IMR-90 (cell line): ENCODE measurements around the gene GOT1. TPM values are rescaled to one million over a fixed set of nuclear protein-coding genes. Genes with fewer than 3 reads are reported as not detected.

ENCODE experiments used
- ATAC-seq: fragments of 200-7000 bp; cut with Tn5 transposase; 2 replicates; pipeline ENCODE4 v1.9.1; 2020; ENCODE audit warnings: low read depth, mild to moderate bottlenecking, moderate library complexity
- BruUV-seq: library from RNA; stranded (reverse); fragments of 400-500 nt; replicated peaks from 2 replicates; lab custom pipeline; 2021; lab: Mats Ljungman, UMichigan
- CTCF ChIA-PET: fragments of 300-600 bp; formaldehyde crosslinking; extraction: SDS; loops from one replicate; lab custom pipeline; 2021; ENCODE audit warnings: antibody characterized with exemption; lab: Yijun Ruan, JAX
- POLR2A ChIA-PET: fragments of 300-600 bp; sonication (Branson Sonifier 250); formaldehyde crosslinking; loops from one replicate; lab custom pipeline; 2022; ENCODE audit warnings: antibody characterized with exemption; ENCODE audit not compliant: unreplicated experiment; lab: Charles Lee
- DNase-seq: peaks from one replicate; pipeline ENCODE4 v3.0.0; 2013
- H2AFZ ChIP-seq: replicated peaks from 2 replicates; pipeline ENCODE3; 2013; ENCODE audit warnings: low read length, mild to moderate bottlenecking; ENCODE audit not compliant: poor library complexity
- H2AK5ac ChIP-seq: 2 replicates; pipeline ENCODE4 v1.6.1; 2013; ENCODE audit warnings: low read depth, low read length, inconsistent platforms
- H2AK9ac ChIP-seq: replicated peaks from 2 replicates; pipeline ENCODE3; 2013; ENCODE audit warnings: mild to moderate bottlenecking, low read depth, low read length, moderate library complexity; ENCODE audit not compliant: poor library complexity
- H2BK120ac ChIP-seq: 2 replicates; pipeline ENCODE4 v1.6.1; 2013; ENCODE audit warnings: low read depth, low read length, inconsistent platforms
- H2BK15ac ChIP-seq: 3 replicates; pipeline ENCODE4 v1.6.1; 2013; ENCODE audit warnings: low read depth, low read length, inconsistent platforms
- H2BK20ac ChIP-seq: 2 replicates; pipeline ENCODE4 v1.6.1; 2013; ENCODE audit warnings: low read depth, mild to moderate bottlenecking, inconsistent platforms, low read length, moderate library complexity
- H2BK5ac ChIP-seq: 2 replicates; pipeline ENCODE4 v1.6.1; 2013; ENCODE audit warnings: mild to moderate bottlenecking, low read depth, low read length, inconsistent platforms; ENCODE audit not compliant: poor library complexity, severe bottlenecking
- H3K14ac ChIP-seq: replicated peaks from 2 replicates; pipeline ENCODE4 v1.6.1; 2013; ENCODE audit warnings: low read depth, low read length, inconsistent platforms
- H3K18ac ChIP-seq: 2 replicates; pipeline ENCODE4 v1.6.1; 2013; ENCODE audit warnings: low read depth, low read length, control low read depth
- H3K23ac ChIP-seq: 2 replicates; pipeline ENCODE4 v1.6.1; 2013; ENCODE audit warnings: low read depth, low read length, inconsistent platforms
- H3K27ac ChIP-seq: 2 replicates; pipeline ENCODE4 v1.5.1; 2013; ENCODE audit warnings: mild to moderate bottlenecking, control low read depth, low read length; ENCODE audit not compliant: insufficient read depth
- H3K27me3 ChIP-seq: 2 replicates; pipeline ENCODE4 v1.6.1; 2013; ENCODE audit warnings: low read length; ENCODE audit not compliant: control insufficient read depth, insufficient read depth
- H3K36me3 ChIP-seq: 2 replicates; pipeline ENCODE4 v1.6.1; 2013; ENCODE audit warnings: low read length, mixed read lengths; ENCODE audit not compliant: control insufficient read depth, insufficient read depth
- H3K4ac ChIP-seq: 2 replicates; pipeline ENCODE4 v1.6.1; 2013; ENCODE audit warnings: low read depth, low read length, inconsistent platforms
- H3K4me1 ChIP-seq: 2 replicates; pipeline ENCODE4 v1.6.1; 2013; ENCODE audit warnings: low read length, mixed read lengths; ENCODE audit not compliant: control insufficient read depth, insufficient read depth
- H3K4me2 ChIP-seq: 2 replicates; pipeline ENCODE4 v1.6.1; 2013; ENCODE audit warnings: low read depth, mild to moderate bottlenecking, control low read depth, low read length, moderate library complexity
- H3K4me3 ChIP-seq: 2 replicates; pipeline ENCODE4 v1.5.1; 2013; ENCODE audit warnings: low read depth, mild to moderate bottlenecking, control low read depth, low read length, moderate library complexity; ENCODE audit not compliant: insufficient read depth
- H3K56ac ChIP-seq: 2 replicates; pipeline ENCODE4 v1.6.1; 2013; ENCODE audit warnings: low read length, inconsistent platforms; ENCODE audit not compliant: insufficient read depth; ENCODE audit errors: extremely low read depth
- H3K79me1 ChIP-seq, 2 experiments: 2 replicates each; pipeline ENCODE4 v1.6.1; 2013; ENCODE audit warnings: low read length in 2 of 2, inconsistent platforms in 1 of 2, low read depth in 1 of 2
- H3K9ac ChIP-seq: 2 replicates; pipeline ENCODE4 v1.6.1; 2013; ENCODE audit warnings: low read depth, low read length, control low read depth
- H3K9me1 ChIP-seq: 2 replicates; pipeline ENCODE4 v1.6.1; 2013; ENCODE audit warnings: low read length, inconsistent platforms; ENCODE audit not compliant: insufficient read depth
- H3K9me3 ChIP-seq: 2 replicates; pipeline ENCODE4 v1.6.1; 2013; ENCODE audit warnings: low read length; ENCODE audit not compliant: control insufficient read depth, insufficient read depth
- H4K20me1 ChIP-seq: 2 replicates; pipeline ENCODE4 v1.6.1; 2013; ENCODE audit warnings: low read length, inconsistent platforms; ENCODE audit not compliant: insufficient read depth
- H4K5ac ChIP-seq: 2 replicates; pipeline ENCODE4 v1.6.1; 2013; ENCODE audit warnings: mild to moderate bottlenecking, low read depth, low read length, control low read depth
- H4K8ac ChIP-seq, 2 experiments: 2 replicates each; pipeline ENCODE4 v1.6.1; 2013; ENCODE audit warnings: low read depth in 2 of 2, low read length in 2 of 2, control low read depth in 1 of 2, inconsistent platforms in 1 of 2
- H4K91ac ChIP-seq: 2 replicates; pipeline ENCODE4 v1.6.1; 2013; ENCODE audit warnings: low read depth, low read length, inconsistent platforms; ENCODE audit not compliant: insufficient read depth
- CTCF ChIP-seq: conservative IDR thresholded peaks from 2 replicates; pipeline ENCODE4 v1.5.1; 2012; ENCODE audit warnings: mild to moderate bottlenecking, low read depth, low read length, improper control_type of control experiment
- MAFK ChIP-seq: IDR thresholded peaks from 2 replicates; pipeline ENCODE4 v1.6.1; 2012; ENCODE audit warnings: low read depth, low read length, improper control_type of control experiment
- NFE2L2 ChIP-seq: fragments of 150-350 bp; IDR thresholded peaks from 2 replicates; pipeline ENCODE4 v1.6.1; 2016; ENCODE audit warnings: low read depth, mild to moderate bottlenecking, low read length
- WGBS, 2 experiments: methylation state at CpG; one replicate each; pipeline versions ENCODE4 v1.1.5 to v1.1.7; 2013; ENCODE audit warnings: missing lambda C conversion rate in 2 of 2; ENCODE audit not compliant: insufficient read length in 1 of 2; ENCODE audit errors: extremely low coverage in 2 of 2; 5-methylcytosine and 5-hydroxymethylcytosine counted together
- dilution Hi-C: fragments of 300-500 bp; cut with HindIII; formaldehyde crosslinking; loops from one replicate; pipeline ENCODE4 v1.14.3; 2018; ENCODE audit warnings: low sequenced_read_pairs; ENCODE audit not compliant: unreplicated experiment
- in situ Hi-C: fragments of 300-500 bp; cut with MboI; formaldehyde crosslinking; loops from 3 replicates; pipeline ENCODE4 v1.14.3; 2019; ENCODE audit warnings: low sequenced_read_pairs, inconsistent platforms, mixed read lengths
- intact Hi-C: fragments of 100-400 bp; cut with micrococcal nuclease; formaldehyde crosslinking; loops from 2 replicates; pipeline ENCODE4 v1.10.0; 2022
- polyA plus RNA-seq, 3 experiments: library from polyadenylated mRNA; depleted of rRNA; stranded (reverse); fragments of >200 nt; gene quantifications; 2 replicates each; pipeline ENCODE4 v1.2.3, GENCODE V29; 2012; ENCODE audit warnings: low replicate concordance in 1 of 3
- total RNA-seq: library from RNA; depleted of rRNA; stranded (reverse); fragments of >200 nt; gene quantifications from 2 replicates; pipeline ENCODE4 v1.2.3, GENCODE V29; 2012

Gene GOT1
- total and polyA plus RNA-seq, 2 of the 4 experiments (the other 2 are of a cell fraction): 29.4 to 46.1 TPM

GRCh38 chr10:99374972-99375371 lies 55.5 kb downstream of the GOT1 start:
- no peaks in the 10 kb centered on the region for H3K79me1 ChIP-seq
- no peak overlapping the region for H4K8ac ChIP-seq
- ChIA-PET CTCF (interaction anchor here (0.9 kb wide), 1 partner anchor 18 kb away, joined by 3 read pairs; no protein-coding TSS in a partner anchor), POLR2A (no interaction called here)
- no peak overlapping the region for H2BK20ac ChIP-seq
- H3K14ac ChIP-seq: no peak overlapping the region
- no peak overlapping the region for H2BK120ac ChIP-seq
- no peak overlapping the region for H3K4me2 ChIP-seq
- H4K5ac ChIP-seq: no peak overlapping the region
- H3K56ac ChIP-seq: no peak overlapping the region
- no TSS peak for BruUV-seq
- H3K9me3 ChIP-seq: no peaks in the 10 kb centered on the region
- H2AFZ ChIP-seq: no peak overlapping the region
- 0 out of 2 replicates have a peak overlapping the region, but pooled peaks have one; percentile 9 for H3K4ac ChIP-seq
- dilution Hi-C loops (no loop called here), in situ Hi-C loops (no loop called here), intact Hi-C loops (no loop called here)
- DNase-seq: no peak
- peaks cover 7% of the 10 kb centered on the region; the same call in 1 of the 2 replicates for H3K9me1 ChIP-seq
- no peak for TF ChIP-seq CTCF
- TF ChIP-seq MAFK: no peak
- TF ChIP-seq NFE2L2: no peak
- no peak overlapping the region for H3K27ac ChIP-seq
- H3K23ac ChIP-seq: no peak overlapping the region
- ATAC-seq: no peak
- WGBS, 2 experiments: no CpG with 5 or more reads among the region's 3 CpGs
- H3K9ac ChIP-seq: no peak overlapping the region
- H3K18ac ChIP-seq: no peak overlapping the region
- no peak overlapping the region for H4K91ac ChIP-seq
- H3K4me1 ChIP-seq: peaks cover 5% of the 10 kb centered on the region; the same call in 1 of the 2 replicates
- H2AK5ac ChIP-seq: 0 out of 2 replicates have a peak overlapping the region, but pooled peaks have one; percentile 39
- no peak overlapping the region for H2BK15ac ChIP-seq
- H2AK9ac ChIP-seq: no peak overlapping the region
- H2BK5ac ChIP-seq: no peak overlapping the region
- 0 out of 2 replicates have a peak, but pooled peaks cover 2% of the 10 kb centered on the region for H3K27me3 ChIP-seq
- H3K36me3 ChIP-seq: no peaks in the 10 kb centered on the region
- H3K4me3 ChIP-seq: no peak overlapping the region
- H4K20me1 ChIP-seq: no peaks in the 10 kb centered on the region
